HG03196 (cell line): ENCODE measurements around the gene HSF5.
"Not testable (repeated sequence)": the region's sequence is repeated elsewhere in the genome, so short reads cannot be mapped to it uniquely, and the experiment has no call there.

Experiments
- ATAC-seq: cut with Tn5 transposase; IDR thresholded peaks from one replicate; pipeline ENCODE4 v1.9.1; 2021; ENCODE audit not compliant: unreplicated experiment

Gene HSF5

DNA sequence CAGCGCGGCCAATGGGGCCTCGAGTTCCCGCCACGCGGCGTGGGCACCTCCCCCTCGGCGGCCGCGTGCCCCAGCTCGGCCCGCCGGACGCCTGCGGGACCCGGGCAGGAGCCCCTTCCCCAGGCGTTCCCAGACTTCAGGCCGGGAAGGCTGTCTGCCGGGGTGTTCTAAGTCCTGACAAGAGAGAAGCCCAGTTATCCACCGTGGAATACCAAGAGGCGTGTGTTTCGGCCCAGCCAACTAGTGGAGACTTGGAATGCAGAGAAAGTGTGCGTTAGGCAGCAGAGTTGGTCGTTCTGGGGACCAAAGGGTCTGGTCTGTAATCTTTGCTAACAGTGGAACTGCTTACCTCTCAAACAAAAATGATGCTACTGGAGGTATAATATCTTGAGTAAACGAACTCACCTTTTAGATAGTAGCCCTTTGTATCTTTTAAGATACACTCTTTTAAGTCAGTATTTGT lies 251 bp upstream of the HSF5 start:
- no peak for ATAC-seq

DNA sequence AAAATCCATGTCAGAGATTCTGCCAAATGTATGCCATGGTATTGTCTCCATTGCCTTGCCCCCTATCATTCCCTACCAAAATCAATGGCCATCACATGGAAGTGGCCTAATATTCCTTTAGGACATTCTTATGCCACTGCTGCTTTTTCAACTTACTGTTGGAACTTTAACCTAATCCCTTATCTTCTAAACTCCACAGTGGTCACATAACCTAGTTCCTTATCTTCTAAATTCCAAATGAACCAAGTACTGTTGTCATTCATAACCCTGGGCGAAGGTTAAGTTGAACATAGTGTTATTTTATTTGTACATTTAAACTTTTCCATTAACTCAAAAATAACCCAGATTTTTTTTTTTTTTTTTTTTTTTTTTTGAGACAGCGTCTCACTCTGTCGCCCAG lies 3.6 kb downstream of the HSF5 start:
- no peak for ATAC-seq

DNA sequence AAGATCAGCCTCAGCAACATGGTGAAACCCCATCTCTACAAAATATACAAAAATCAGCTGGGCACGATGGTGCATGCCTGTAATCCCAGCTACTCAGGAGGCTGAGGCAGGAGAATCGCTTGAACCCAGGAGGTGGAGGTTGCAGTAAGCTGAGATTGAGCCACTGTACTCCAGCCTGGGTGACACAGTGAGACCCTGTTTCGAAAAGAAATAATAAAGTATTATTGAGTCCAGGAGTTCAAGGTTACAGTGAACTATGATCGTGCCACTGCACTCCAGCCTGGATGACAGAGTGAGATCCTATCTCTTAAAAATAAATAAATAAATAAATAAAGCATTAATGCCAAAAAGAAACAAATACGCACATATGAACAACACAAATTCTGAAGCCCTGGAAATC lies 6.4 kb downstream of the HSF5 start:
- ATAC-seq = not testable (repeated sequence)

DNA sequence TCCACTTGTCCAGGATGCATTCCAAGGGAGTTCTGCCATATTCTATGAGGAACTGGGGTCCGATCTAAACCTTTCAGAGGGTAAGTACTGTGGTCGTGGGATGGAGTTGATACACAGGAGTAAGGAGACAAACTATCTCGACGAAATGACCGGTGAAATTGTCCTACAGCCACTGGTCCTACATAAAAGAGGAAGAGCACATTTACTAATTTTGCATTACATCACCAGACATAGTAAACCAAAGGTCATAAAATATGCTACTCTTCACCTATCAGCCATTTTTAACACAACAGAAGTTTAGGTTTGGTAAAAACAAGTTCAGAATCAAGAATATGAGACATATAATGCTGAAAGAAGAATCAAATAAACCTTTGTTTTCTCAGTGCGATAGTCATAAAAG lies 8.1 kb downstream of the HSF5 start:
- ATAC-seq = no peak

DNA sequence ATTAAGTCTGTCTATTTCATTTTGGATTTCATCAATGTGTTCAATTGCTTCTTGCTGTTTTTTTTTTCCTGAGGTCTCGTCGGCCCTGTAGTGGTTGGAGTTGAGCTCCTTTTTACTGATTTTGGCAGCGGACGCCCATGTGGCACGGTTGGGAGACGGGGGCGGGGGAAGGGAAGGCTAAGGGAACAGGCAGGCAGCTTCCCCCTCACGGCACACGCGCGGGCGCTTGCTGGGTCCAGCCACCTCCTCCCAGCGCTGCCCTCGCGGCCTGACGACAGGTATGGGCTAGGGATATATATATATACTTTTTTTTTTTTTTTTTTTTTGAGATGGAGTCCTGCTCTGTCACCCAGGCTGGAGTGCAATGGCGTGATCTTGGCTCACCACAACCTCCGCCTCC lies 11.4 kb downstream of the HSF5 start:
- no peak for ATAC-seq

GRCh38 chr17:58475985-58476384 lies 12.2 kb downstream of the HSF5 start:
- no peak for ATAC-seq

GRCh38 chr17:58470356-58470755 lies 17.9 kb downstream of the HSF5 start:
- ATAC-seq = no peak

DNA sequence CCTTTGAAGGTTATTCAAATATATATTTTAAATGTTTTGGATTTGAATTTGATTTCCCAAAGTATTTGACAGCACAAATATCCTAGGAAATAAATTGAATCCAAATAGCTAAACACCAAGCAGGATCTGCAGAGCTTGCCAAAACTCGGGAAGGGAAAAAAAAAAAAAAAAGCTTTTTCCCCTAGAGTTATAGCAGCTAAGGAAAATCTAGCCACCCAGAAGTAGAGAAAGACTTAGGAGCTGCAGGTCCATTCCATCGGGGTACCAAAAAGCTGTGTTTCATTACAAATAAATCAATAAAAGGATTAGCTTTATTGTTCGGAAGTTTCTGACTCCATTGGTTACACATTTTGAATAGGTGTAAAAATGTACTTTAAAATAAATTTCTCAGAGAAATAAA lies 19.3 kb downstream of the HSF5 start:
- ATAC-seq = no peak

DNA sequence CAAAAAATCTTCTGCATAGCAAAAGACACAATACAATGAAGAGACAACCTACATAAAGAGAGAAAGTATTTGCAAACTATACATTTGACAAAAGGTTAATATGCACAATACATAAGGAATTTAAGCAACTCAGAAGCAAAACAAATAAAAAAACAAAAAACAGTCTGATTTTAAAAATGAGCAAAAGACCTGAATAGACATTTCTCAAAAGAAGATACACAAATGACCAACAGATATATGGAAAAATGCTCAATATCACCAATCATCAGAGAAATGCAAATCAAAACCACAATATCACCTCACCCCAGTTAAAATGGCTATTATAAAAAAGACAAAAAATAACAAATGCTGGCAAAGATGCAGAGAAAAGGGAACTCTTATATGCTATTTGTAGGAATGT lies 32.7 kb downstream of the HSF5 start:
- no peak for ATAC-seq

GRCh38 chr17:58452738-58453137 lies 35.5 kb downstream of the HSF5 start:
- ATAC-seq = no peak

- peak; percentile 64 for ATAC-seq
Measured at GRCh38 chr17:58447039-58447975, 40.9 kb downstream of the HSF5 start.

DNA sequence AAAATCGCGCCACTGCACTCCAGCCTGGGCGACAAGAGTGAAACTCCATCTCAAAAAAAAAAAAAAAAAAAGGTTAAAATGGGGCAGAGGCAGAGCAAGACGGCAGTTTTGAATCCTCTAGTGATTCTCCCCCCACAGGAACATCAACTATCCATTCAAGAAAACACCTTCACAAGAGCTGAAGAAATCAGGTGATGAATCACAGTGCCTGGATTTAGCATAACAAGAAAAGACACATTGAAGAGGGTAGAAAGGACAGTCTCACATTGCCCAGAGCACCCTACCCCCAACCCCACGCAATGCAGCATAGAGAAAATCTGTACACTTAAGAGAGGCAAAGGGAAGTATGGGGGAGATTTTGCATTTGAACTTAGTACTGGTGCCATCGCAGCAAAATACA lies 42.1 kb downstream of the HSF5 start:
- ATAC-seq = no peak

DNA sequence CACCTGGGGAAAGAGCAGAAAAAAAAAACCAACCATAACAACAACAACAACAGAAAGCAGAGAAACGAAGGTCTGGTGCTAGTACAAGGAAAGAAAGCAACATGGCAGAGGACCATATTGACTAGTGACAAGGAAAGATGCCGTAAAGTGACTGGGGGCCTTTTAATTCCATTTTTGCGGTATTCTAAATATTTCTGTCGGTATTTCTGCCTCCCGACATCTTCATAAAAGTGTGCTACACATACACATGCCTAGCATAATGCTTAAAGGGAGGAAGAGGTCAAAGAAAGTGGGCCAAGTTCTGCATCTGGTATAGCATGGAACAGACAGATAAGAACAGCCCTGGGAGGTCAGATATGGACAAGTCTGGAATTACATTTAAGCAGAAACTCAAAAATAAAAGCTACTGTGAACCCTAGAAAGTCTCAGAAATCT lies 51.4 kb downstream of the HSF5 start:
- no peak for ATAC-seq

DNA sequence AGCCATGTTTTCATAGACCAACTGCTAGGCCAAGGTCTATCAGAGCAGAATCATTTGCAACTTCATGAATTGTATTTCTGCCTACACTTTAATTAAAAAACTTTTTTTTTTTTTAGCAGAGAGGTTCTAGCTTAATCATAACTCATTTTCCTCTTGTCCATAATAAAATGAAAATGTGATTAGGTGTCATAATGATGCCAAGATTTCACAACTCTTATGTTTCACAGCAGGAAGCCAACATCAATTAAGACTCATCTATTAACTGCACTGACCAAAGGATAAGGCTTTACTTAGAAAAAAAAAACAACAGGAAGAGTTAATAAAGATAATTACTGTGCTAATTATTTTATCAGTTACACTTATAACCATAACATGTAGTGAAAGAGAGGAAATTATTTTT lies 52.0 kb downstream of the HSF5 start:
- no peak for ATAC-seq

DNA sequence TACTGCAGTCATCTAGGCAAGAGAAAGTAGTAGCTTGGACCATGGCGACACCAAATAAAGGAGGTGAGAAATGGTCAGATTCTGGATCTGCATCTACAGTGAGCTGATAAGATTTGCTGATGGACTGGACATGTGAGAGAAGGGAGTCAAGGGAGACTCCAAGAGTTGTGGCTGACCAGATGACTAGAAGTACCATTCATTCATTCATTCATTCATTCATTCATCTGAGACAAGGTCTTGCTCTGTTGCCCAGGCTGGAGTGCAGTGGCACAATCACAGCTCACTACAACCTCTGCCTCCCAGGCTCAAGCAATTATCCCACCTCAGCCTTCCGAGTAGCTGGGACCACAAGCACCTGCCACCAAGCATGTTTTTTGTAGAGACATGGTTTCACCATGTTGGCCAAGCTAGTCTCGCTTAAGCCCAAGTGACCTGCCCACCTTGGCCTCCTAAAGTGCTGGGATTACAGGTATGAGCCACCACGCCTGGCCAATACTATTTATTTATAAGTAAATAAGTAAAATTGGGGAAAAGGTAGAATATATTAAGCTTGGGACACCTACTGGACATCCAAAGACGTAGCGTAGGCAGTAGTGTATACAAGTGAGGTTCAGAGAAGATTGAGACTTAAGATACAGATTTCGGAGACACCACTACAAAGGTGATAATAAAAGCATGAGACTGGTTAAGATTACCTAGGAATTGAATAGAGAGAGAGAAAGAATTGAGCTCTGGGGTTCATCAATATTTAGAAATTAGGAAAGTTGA lies 55.2 kb downstream of the HSF5 start:
- ATAC-seq = no peak

- ATAC-seq = no peak
Measured at GRCh38 chr17:58427807-58428206, 60.4 kb downstream of the HSF5 start.

DNA sequence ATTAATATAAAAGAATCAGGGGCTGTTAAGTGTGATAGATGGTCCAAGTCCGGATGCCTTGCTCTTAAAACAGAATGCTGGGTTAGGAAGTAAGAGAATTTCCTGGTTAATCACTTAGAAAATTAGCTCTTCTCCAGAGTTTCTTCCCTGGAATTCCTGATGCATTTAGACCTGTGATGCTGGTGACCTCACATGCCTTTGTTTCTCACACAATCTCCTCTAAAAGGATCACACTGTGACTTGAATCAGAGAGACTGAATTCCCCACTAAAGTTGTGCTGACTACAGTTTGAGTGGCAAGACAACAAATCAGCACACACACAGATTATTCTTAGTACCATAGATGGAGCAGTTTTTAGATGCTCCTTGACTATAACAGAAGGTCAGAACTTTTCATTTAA lies 66.5 kb downstream of the HSF5 start:
- ATAC-seq = no peak

GRCh38 chr17:58420827-58421226 lies 67.4 kb downstream of the HSF5 start:
- no peak for ATAC-seq

- ATAC-seq = peak; percentile 93
Measured at GRCh38 chr17:58417300-58418092, 70.7 kb downstream of the HSF5 start, which contains the start of gene RNF43. TSS of gene RNF43 (minus strand) at chr17:58417534. CDS start at chr17:58415577, 1,957 bp downstream.

DNA sequence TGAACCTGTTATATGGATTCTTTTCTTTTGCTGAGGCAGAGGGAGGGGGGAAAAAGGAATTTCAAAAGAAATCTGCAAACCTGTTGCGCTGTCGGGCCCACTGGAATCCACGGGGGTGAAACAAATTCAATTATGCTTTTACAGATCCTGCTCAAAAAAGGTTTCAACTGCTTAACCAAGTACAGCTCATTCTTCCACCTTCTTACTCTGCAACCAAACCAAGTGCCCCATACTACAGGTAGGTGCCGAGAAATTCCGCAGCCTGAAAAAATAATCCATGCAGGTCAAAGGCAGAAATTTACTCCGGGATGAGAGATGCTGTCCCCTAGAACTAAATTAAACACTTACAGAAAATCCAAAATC lies 71.3 kb downstream of the HSF5 start:
- ATAC-seq = no peak

GRCh38 chr17:58416396-58416795 lies 71.8 kb downstream of the HSF5 start:
- no peak for ATAC-seq
